Measurements from ENCODE around the gene KATNAL1. TPM values are rescaled to one million over a fixed set of nuclear protein-coding genes. Genes with fewer than 3 reads are reported as not detected.

KATNAL1 gene
- total RNA-seq, 1 experiment from 2014 or later: 14.3 TPM

DNA sequence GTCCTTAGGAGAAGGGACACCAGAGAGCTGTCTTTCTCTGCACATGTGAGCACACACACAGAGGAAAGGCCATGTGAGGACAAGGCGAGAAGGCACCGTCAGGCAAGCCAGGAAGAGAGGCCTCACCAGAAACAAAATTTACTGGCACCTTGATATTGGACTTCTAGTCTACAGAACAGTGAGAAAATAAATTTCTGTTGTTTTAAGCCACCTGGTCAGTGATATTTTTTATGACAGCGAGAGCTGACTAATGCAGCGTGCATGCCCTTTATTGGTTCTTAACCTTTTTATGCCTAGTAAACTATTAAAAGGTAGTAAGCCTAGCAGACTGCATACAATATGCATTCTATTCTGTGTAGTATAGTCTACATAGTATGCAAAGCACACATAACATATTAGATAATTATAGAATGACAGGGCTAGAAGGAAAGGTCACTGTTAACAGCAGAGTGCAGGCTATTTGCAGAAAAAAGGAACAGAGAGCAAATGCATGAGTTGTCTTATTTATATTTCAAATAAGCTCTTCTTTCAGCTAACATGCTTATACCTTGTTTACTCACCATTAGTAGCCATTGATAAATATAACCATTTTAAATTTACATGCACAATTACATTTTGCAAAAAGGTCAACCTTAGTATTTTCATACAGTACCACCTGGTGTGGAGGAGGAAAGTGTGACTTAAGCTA, 25.2 kb upstream of the KATNAL1 start:
- DNase-seq (ENCODE audit: low read depth): no peak

GRCh38 chr13:30331331-30331771, 24.0 kb upstream of the KATNAL1 start:
- no peak for DNase-seq (ENCODE audit: low read depth)

- no peak for DNase-seq (ENCODE audit: low read depth)
These were observed 21.7 kb upstream of the KATNAL1 start for GRCh38 chr13:30329009-30329585.

GRCh38 chr13:30325668-30326067, 18.3 kb upstream of the KATNAL1 start:
- no peak for DNase-seq (ENCODE audit: low read depth)

DNA sequence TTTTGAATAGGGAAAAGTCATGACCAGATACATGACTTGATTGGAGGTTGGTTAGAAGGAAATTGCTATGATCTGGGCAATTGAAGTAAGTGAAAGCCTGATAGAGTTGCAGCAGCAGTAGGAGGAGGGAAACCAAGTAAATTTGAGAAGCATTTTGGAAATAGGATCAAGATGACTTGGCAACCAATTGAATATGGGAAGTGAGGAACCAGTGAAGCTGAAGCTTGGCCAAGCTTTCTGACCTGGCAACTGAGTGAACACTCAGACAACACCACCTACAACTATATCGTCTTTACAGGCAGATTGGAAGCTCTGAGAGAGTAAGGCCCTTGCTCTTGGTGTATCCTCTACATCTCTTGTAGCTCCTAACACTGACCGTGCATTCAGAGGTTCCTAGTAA, 16.2 kb upstream of the KATNAL1 start:
- no peak for DNase-seq (ENCODE audit: low read depth)

DNA sequence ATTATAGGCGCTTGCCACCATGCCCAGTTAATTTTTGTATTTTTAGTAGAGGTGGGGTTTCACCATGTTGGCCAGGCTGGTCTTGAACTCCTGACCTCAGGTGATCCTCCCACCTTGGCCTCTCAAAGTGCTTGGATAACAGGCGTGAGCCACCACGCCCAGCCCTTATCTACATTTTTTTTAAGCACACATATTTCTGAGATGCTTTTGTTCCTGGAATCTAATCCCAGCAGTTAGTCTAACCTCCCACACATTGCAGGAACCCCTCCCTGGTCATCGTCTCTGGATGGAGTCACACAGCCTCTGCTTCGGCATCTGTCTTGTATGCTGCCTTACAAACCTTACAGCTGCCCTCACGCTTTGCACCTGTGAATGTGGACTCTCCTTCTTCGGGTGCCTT, 15.1 kb upstream of the KATNAL1 start:
- no peak for DNase-seq (ENCODE audit: low read depth)

DNA sequence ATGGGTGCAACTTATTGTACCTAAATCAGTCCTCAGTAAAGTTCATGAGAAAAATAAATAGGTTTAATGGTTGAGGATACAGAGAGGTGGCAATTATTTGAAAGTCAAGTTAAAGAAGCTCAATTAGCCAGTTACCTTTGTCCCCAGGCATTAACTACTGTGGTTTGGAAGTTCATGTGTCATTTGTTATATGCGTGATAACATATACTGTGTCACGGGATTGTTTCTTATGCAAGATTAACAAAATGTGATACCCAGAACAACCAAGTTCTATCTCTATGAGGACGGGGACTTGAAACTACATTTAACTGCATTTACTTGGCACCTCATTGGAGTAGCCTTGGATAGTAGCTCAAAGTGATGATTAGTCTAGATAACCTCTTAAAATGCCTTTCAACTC, 13.9 kb upstream of the KATNAL1 start:
- DNase-seq (ENCODE audit: low read depth): no peak

DNA sequence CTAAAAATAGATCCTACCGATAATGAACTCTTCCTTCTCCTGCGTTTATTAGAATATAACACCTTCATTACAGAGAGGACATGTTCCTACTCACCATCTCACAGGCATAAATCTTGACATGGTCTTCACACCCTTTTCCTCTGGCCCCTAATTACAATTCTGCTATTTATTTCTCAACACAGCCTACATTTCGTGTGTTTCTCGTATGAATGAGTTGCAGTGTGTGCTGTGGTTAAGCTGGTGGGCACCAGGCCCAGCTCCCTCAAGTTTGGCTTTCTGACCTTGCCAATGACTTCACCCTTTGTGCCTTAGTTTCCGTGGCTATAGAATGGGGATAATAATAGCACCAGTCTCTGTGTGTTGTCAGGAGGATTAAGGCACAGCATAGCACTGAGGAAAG, 12.3 kb upstream of the KATNAL1 start:
- DNase-seq (ENCODE audit: low read depth): no peak

DNA sequence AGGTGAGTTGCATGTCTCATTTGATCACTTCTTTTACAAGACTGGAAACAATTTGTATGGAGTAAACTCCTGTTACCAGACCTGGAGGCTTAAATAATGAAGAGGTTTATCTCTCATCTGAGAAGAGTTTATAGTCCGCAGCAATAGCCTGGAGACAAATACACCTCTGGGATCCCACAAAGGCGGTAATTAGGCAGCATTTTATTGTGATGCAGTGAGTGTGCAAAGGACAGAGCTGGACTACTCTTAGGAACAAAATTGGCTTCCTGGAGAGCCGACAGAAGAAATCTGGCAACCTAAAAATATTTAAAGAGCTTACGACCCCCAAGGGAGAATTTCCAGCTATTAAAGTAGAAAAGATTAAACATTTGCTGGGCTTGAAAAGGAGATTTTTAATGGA, 11.8 kb upstream of the KATNAL1 start:
- DNase-seq (ENCODE audit: low read depth): no peak

DNA sequence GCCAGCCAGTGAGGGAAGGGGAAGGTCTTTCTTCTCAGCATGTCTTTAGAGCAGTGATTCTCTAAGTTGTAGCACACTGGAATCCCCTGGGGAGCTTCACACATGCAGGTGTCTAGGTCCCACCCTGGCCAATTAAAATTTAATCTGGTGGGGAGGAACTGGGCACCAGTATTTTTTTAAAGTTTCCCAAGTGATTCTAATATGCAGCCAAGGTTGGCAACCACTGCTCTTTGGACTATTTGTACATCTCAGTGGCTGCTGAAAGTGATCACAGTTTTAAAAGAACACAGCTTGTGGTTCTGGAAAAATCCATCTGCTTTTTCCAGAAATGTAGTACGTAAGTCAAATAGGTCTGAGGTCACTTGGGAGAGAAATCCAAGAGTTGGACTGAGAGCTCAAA, 10.7 kb upstream of the KATNAL1 start:
- no peak for DNase-seq (ENCODE audit: low read depth)

DNA sequence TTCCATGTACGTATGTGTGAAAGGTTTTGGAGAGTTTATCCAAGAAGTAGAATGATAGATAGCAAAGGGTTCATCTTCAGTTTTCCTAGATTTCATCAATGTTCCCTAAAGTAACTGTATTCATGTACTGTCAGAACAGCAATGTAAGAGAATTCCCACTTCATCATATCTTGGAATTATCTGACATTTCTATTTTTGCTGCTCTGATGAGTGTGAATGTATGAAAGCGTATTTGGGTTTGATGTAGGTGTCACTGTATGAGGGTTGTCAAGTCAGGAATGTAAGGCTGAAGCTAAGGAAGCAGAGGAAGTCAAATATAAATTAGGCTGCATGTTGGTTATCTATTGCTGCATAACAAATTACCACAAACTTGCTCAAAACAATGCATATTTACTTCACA, 7.2 kb upstream of the KATNAL1 start:
- no peak for DNase-seq (ENCODE audit: low read depth)

DNA sequence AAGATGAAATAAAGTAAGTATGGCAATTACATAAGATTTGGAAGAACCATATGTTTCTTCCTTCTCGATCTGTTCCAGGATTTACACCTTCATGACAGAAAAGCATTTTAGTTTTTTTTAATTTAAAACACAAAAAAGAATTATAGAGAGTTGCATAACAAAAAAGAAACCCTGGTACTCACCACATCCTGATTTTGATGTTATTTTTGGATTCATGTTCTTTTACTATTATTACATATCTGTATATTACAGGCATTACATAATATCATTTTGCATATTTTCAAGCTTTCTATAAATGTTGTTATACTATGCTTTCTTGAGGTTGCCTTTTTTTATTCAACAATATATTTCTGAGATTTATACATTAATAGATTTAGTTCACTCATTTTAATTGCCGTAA, 6.7 kb upstream of the KATNAL1 start:
- DNase-seq (ENCODE audit: low read depth): no peak

DNA sequence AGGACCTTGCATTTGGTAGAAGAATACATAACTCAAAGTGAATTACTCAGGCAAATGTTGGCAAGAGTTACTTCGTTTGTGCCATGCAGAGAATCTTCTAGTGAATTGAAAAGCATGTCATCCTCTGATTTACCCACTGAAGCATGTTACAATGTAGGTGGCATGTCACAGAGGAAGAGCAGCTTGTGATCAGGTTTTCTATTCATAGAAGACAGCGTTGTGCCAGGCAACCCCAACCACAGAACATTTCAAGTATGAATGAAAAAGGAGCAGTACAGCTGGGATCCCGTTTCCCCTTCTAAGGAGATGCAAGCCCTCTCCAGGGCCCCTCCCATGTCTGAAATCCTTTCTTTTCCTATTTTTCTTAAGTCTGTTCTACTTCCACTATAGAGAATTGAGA, 6.0 kb upstream of the KATNAL1 start:
- DNase-seq (ENCODE audit: low read depth): no peak

- DNase-seq (ENCODE audit: low read depth): no peak
These were observed 5.6 kb upstream of the KATNAL1 start for GRCh38 chr13:30312904-30313303.

DNA sequence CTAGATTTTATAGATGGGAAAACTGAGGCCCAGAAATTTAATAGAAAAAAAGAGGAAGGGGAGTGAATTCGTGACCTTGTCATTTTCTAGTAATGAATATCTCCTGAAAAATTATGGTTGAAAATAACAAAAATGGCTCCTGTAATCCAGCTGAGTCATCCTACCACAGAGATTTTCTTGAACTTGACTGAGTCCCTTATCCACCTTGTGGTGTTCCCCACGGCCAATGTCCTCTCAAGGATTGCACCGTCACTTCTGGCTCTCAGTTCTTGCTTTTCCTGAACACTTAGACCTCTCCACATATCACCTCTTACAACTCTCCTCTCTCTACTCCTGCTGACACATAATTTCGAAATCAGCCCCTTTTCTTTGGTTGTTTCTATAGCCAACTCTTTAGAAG, 1.2 kb upstream of the KATNAL1 start:
- peak; percentile 16 for DNase-seq (ENCODE audit: low read depth)

DNA sequence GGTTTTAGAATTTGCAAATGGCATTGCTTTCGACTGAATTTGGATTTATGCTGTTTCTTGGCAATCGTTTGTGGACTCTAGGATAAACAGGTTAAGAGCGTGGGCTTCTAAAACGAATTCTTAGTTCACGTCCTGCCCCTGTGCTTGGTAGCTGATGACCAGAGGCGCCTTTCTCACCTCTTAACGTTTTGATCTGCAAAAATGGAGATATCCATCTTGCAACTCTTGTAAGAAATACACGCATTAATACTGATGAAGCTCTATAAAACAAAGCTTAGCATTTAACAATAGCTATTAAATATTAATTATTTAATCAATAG, 580 bp upstream of the KATNAL1 start:
- no peak for DNase-seq (ENCODE audit: low read depth)

GRCh38 chr13:30306762-30307193, 573 bp downstream of the KATNAL1 start:
- peak; percentile 92 for DNase-seq (ENCODE audit: low read depth)

DNA sequence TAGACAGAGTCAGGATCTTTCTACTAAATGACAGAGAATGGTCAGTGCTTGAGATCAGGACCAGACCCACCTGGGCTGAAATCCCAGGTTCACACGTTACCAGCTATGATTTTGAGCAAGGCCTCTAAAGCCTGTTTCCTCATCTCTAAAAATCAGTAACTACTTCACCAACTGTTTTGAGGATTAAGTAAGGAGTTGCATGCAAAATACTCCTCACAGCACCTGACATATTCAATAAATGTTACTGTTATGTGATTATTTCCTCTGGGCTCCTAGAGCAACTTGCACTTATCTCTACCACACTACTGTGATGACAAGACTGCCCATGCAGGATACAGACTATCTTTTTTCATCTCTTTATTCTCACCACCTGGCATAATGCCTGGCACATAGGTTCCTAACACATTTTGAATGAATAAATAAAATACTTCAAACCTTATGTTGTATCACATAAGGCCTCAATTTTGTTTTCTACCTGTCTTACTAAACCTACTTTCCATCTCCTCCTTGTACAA, 1.8 kb downstream of the KATNAL1 start:
- DNase-seq (ENCODE audit: low read depth): no peak

- DNase-seq (ENCODE audit: low read depth): no peak
These were observed 4.1 kb downstream of the KATNAL1 start for GRCh38 chr13:30303269-30303668.

- DNase-seq (ENCODE audit: low read depth): no peak
These were observed 5.5 kb downstream of the KATNAL1 start for GRCh38 chr13:30301827-30302226.

DNA sequence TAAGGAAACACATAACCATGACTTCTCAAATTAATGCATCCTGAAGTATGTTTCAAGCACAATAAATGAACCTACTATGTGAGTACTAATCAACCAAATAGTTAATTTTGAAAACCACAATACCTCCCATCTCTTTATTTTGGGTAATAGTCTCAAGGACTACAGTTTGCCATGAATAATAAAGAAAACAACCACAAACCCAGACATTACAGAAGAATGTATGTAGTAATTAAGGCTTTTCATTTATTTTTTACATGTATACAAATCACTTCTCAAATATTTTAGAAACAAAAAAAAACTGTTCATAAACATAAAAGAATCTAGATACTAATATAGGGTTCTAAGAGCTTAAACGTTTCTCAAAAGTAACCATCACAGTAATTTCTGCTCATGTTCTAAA, 6.8 kb downstream of the KATNAL1 start:
- no peak for DNase-seq (ENCODE audit: low read depth)

- DNase-seq (ENCODE audit: low read depth): no peak
These were observed 7.6 kb downstream of the KATNAL1 start for GRCh38 chr13:30299786-30300185.

DNA sequence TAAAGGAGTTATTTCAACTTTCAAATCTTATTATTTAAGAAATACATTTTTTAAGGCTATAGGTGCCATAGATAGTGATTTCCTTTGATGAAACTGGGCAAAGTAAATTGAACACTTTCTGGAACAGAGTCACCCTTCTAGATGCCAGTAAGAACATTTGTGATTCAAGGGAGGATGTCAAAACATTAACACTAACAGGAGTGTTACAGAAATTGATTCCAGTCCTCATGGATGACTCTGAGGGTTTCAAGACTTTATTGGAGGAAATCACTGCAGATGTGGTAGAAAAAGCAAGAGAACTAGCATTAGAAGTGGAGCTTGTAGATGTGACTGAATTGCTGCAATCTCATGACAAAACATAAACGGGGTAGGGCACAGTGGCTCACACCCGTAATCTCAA, 12.2 kb downstream of the KATNAL1 start:
- DNase-seq (ENCODE audit: low read depth): no peak

- no peak for DNase-seq (ENCODE audit: low read depth)
These were observed 13.3 kb downstream of the KATNAL1 start for GRCh38 chr13:30294004-30294403.

Measured in Daoy (cell line).